NCI-H748 treated with DMSO at 0.1 percent for 48 hours (cell line): ENCODE data around the gene PIGZ.
"Not testable (repeated sequence)": the region's sequence is repeated elsewhere in the genome, so short reads cannot be mapped to it uniquely, and the experiment has no call there.

ENCODE experiments used
- DNase-seq: peaks from one replicate; lab custom pipeline; 2025; lab: John Stamatoyannopoulos, UW

Gene PIGZ

DNA sequence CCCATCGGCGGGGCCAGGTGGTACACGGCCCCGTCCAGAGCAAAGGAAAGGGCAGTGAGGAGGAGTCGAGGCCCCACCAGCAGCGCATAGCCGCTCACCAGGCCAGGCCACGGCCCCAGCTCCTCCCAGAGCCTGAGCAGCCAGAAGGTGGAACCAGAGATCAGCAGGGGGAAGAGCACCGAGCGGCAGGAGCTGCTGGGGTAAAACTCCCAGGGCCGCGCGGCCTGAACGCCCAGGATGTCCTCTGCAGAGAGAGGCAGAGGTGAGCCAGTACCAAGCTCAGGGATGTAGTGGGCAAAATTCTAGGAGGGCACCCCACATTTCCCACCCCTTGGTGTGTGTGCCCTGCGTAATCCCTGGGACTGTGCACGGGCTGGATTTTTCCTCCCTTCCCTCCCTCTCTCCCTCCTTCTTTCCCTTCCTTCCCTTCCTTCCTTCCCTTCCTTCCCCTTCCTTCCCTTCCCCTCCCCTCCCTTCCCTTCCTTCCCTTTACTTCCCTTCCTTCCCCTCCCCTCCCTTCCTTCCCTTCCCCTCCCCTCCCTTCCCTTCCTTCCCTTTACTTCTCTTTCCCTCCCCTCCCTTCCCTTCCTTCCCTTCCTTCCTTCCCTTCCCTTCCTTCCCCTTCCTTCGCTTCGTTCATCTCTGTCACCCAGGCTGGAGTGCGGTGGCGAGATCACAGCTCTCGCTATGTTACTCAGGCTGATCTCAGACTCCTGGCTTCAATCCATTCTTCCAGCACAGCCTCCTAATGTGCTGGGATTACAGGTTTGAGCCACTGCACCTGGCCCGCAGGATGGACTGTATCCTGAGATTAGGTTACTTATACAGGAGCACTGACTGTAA lies 20.0 kb downstream of the PIGZ start:
- DNase-seq, result no peak

DNA sequence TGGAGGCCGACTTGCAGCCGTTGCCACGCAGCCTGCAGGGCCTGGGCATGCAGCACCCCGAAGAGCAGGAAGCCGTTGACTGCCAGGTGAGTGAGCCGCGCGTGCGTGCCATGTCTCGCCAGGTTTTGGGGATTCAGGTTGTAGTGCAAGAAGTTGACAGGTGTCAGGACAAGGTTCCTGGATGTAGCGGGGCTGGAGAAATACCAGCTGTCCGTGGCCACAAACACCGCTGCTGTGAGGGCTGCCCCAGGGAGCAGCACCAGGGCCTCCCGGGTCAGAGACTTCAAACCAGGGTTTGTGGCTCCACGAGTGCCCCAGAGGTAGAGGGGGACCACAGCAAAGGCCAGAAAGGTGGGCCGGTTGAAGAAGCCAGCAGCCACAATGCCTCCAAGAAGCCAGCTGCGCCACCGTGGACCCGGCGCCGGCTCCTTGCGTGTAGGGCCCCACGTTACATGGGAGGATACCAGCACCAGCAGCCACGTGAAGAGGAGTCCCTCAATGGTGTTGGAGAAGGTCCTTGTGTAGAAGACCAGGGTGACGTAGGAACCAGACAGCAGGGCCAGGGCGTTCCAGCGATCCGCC lies 20.7 kb downstream of the PIGZ start:
- no peak for DNase-seq

DNA sequence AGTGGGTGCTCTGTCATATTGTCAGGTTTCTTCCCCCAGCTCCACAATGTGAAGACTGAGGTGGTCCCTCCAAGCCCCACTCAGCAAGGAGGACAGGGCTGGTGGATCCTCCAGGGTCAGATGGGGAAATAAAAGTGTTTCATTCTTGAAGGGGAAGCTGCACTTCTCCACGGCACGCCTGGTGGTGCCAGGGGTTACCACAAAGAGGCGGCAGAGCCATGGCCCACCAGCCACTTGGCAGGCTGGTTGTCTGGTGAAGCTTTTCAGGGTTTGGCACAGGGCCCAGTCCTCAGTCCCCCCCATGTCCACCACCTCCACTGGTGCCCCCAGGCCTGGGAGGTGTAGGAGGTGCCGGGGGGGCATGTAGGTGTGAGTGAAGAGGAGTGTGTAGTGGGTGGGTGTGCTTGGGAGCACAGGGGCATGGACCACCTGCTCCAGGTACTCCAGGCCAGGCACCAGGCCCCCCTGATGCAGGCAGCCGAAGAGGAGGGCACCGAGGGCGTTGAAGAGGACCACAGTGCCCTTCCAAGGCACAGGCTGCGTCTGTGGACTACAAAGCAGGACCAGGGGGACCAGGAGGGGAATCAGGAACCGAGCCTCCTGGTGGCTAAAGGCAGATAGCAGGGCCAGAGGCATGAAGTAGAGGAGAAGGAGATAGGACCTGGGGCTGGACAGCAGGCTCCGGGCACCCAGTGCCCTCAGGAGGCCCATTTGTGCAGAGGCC lies 21.3 kb downstream of the PIGZ start:
- DNase-seq, result no peak

DNA sequence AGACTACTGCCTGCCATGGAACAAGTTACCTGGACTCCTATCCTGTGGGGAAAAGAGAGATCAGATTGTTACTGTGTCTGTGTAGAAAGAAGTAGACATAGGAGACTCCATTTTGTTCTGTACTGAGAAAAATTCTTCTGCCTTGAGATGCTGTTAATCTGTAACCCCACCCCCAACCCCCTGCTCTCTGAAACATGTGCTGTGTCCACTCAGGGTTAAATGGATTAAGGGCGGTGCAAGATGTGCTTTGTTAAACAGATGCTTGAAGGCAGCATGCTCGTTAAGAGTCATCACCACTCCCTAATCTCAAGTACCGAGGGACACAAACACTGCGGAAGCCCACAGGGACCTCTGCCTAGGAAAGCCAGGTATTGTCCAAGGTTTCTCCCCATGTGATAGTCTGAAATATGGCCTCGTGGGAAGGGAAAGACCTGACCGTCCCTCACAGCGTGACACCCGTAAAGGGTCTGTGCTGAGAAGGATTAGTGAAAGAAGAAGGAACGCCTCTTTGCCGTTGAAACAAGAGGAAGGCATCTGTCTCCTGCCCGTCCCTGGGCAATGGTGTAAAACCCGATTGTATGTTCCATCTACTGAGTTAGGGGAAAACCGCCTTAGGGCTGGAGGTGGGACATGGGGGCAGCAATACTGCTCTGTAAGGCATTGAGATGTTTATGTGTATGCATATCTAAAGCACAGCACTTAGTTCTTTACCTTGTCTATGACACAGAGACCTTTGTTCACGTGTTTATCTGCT lies 24.4 kb downstream of the PIGZ start:
- DNase-seq, result not testable (repeated sequence)

DNA sequence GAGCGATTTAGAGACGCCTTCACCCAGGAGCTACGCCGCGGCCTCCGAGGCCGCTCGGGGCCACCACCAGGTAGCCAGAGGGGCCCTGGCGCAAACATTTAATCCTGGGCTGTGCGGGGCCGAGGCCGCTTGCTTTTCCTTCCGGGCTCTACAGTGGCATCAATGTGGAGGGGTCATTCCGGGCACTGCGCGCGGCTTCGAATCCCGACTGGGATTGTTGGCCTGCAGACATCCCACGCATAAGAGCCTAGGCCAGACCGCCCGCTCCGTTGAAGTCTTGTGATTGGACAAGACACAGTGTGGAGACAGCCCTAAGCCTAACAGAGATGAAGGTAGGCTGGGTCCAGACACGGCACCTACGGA lies 25.7 kb downstream of the PIGZ start:
- DNase-seq, result no peak

DNA sequence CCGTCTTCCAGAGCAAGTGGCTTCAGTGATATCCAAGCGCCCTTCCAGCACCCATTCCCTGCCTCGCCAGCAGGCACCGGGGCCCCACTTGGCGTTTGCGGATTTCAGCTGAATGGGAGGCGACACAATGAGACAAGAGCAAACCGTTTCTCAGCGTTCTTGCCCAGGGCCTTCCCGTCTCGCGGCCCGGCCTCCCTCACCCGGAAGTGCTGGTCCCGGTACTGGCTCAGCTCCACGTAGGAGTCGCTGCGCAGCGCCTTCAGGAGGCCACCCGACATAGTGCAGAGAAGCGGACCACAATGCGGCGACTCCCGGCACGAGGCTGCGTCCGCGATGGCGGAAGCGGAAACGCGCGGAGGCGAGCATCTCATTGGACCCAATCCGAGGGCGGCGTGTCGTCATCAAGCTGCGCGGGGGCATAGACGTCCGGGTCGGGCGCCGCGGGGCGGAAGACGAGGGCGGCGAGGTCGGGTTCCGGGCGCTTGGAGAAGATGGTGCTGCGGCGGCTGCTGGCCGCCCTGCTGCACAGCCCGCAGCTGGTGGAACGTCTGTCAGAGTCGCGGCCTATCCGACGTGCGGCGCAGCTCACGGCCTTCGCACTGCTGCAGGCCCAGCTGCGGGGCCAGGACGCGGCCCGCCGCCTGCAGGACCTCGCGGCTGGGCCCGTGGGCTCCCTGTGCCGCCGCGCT lies 26.3 kb downstream of the PIGZ start, which contains the start of gene NCBP2:
Gene NCBP2 (minus strand): TSS at position 303 of the 689 bp plus-strand sequence. CDS start 25 bp downstream, at position 278.
- DNase-seq, result peak; percentile 60

DNA sequence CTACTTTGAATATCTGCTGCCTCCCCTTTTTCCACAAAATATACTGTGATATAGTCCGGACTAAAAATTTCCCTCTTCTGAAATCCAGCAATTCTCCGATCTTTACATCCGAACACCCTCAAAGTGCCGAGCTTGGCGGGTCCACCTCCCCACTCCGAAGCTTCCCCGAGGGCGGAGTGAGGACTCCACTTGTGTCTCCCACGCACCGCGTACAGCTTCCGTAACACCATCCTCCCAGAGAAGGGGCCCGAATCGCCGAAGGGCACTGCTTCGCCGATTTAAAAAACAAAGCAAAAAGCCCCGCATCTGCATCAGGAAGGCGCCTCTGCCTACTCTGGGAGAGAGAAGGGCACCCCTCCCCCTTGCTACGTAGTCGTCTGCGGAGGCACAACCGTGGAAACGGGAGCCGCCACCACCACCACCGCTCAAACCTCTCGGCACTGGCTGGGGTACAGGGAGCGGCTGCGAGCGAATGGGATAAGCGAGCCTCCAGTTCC lies 26.9 kb downstream of the PIGZ start:
- DNase-seq, result no peak

DNA sequence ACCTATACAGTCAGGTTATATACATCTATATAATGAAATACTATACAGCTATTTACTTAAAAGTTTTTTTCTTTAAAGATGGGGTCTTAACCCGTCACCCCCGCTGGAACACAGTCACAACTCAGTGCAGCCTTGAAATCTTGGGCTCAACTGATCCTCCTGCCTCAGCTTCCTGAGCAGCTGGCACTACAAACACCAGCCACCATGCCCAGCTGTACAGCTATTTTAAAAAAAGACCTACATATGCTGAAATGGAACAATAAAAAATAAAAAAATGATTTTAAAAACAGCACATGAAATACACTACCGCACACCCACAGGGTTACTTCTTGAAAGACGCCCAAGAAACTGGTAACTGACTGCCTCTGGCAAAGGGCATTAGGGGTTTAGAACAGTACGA lies 30.1 kb downstream of the PIGZ start:
- DNase-seq, result no peak

DNA sequence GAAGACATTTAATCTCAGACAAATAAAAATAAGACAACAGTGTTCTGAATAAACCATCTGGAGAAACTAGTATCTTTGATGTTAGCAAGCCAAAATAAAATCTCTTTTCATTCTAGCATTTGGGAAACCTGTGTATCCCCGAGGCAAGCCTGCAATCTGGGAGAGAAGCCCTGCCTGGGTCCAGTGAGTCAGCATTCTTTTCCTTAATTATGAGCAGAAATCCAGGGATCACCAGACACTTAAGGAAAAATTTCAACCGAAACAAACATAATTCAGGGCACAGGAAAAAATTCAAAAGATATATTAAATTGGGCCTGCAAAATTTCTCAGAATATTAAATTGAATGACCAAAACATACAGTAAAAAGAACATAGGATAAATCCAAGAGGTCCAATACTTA lies 30.5 kb downstream of the PIGZ start:
- DNase-seq, result no peak

DNA sequence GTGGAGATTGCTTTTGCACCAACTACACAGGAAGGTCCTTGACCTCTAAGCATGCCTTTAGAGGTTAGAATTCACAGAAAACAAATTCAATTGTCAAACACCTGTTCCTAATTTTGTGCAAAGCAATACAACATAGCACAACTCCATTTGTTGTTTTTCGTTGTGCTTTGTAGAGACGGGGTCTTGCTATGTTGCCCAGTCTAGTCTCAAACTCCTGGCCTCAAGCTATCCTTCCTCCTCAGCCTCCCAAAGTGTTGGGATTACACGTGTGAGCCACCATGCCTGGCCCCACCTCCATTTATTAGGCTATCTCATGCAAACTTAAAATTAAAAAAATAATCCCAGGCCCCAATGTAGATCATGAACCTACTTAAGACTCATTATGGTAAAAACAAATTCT lies 32.3 kb downstream of the PIGZ start:
- DNase-seq, result no peak

DNA sequence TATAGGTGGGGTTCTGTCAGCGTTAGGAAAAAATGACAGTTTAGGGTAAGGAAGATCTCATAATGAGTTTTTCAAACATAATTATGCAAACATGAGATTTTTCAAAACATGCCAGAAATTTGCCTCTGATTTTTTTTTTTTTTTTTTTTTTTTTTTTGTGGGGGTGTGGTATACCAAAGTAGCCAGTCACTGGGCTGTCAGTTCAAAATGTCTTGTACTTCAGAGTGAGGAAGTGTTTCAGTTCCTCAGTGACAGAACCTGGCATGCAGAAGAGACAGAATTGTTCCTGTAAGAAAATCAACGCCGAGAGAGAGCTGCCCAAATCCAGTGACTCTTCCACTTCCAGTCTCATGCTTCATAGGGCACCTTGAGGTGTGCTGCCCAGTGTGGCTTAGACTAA lies 36.0 kb downstream of the PIGZ start:
- no peak for DNase-seq

DNA sequence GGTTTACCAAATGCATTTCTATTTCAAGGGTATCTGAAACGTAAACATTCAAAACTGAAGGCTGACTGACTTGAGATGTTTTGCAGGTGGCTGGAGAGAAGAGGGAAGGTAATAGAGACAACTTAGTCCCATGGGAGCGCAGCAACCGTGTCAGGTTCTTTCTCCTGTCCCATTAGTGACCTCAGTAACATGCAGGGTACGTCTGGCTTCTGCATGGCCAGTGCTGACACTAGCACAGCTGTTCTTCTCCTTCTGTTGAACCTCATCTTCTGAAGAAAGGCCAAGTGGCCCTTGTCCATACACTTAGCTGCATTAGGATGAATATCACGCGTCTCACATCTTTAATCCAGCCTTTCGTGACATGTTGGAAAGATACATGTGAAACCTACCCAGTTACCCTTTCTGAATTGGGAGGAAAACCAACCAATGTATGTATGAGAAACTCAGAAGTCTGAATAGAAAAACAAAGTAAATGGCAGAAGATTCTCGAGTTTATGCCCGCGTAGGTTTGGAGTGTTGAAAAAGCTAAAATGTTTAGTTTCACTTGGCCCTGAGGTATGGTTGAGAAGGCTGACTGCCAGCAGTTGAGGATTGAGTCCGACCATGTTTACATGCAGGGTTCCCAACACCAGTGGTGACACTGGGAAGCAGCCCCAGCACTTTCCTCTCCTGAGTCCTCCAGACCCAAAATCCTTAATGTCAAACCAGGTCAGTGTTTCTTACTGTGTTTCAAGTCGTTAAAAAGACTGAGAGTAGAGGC lies 36.6 kb downstream of the PIGZ start:
- DNase-seq, result no peak

DNA sequence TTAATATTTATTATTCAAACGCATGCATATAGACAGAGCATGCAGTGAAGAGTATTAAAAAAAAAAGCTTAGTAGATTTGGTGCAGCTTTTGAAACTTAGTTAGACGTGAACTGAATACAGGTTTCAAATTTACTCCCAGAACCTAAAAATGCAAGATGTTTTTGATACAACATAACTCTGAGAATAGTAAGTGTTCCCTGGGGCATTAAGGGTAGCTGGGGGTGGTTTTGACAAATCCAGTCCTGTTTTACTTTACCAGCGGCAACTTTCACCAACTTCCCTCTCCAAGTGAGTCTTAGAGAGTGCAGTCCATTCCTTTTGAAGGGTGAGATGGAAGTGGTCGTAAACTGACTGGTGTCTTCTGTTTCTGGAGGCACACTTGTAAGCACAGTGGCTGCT lies 37.5 kb downstream of the PIGZ start:
- DNase-seq, result no peak

DNA sequence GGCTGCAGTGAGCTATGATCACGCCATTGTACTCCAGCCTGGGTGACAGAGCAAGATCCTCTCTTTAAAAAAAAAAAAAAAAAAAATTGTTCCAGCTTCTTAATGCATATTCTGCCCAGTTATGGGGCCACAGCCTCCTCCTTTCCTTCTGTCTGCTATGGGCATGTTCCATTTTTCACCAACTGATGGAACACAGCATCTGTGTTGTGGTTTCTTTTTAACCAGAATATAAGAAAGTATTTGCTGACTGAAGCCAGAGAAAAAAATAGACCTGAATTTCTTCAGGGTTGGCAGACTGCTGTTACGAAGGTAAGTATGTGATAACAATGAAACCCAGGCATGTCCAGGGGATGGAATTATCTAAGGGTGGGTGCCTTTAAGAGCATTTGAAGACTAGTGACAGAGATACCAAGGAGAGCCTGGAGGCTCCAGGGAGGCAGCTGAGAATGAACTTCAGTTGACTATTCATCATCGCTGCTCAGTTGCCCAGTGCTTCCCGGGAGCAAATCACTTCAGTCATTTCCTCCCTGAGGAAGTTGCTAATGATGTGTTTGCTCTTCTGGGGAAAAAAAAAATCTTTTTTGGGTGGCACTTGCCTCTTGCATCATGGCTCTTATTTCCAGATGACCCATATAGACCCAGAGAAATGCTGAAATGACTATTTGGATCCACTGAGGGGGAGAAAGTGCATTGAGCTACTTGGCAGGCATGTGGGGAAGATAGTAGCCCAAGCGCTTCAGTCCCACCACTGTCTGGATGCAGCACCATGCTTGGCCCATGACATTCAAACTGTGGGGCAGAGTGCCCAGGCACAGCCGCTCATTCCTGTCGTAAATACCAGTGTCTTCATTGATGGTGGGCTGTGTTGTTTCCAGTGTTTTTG lies 40.8 kb downstream of the PIGZ start:
- DNase-seq, result no peak

DNA sequence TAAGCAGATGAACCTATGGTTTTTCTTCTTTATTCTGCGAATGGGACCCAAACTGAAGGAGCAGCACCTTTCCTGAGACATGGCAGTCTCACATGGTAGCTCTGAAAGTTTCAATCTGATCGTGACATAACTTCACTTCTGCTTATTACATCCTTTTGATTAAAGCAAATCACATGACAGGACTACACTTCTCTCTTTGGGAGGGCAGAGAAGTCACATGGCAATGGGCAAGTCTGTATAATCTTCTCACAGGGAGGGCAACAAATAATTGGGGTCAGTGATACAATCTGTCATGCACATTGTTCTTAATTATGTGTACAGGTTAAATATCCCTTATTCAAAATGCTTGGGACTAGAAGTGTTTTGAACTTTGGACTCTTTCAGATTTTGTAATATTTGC lies 47.9 kb downstream of the PIGZ start:
- no peak for DNase-seq

DNA sequence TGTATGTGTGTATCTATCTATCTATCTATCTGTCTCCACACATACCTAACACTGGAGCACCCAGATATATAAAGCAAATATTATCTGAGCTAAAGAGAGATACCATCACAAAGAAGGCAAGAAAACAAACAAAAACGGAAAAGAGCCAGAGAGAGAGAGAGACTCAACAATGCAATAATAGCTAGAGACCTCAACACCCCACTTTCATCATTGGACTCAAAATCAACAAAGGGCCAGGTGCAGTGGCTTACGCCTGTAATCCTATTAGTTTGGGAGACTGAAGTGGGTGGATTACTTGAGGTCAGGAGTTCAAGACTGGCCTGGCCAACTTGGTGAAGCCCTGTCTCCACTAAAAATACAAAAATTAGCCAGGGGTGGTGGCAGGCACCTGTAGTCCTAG lies 49.7 kb downstream of the PIGZ start:
- no peak for DNase-seq

DNA sequence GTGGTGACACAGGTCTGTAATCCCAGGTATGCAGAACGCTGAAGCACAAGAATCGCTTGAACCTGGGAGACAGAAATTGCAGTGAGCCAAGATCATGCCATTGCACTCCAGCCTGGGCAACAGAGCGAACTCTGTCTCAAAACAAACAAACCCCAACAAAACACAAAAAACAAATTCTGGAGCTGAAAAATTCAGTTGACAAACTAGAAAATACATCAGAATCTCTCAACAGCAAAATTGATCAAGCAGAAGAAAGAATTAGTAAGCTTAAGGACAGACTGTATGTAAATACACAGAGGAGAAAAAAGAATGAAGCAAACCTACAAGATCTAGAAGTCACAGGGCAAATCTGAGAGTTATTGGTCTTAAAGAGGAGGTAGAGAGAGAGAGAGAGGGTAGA lies 51.6 kb downstream of the PIGZ start:
- DNase-seq, result no peak

DNA sequence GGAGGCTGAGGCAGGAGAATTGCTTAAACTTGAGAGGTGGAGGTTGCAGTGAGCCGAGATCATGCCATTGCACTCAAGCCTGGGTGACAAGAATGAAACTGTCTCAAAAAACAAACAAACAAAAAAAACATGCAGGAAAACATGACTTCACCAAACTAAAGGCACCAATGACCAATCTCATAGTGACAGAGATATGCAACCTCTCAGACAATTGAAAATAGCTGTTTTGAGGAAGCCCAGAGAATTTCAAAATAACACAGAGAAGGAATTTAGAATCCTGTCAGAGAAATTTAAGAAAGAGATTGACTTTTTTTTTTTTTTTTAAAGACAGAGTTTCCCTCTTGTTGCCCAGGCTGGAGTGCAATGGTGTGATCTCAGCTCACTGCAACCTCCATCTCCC lies 52.4 kb downstream of the PIGZ start:
- no peak for DNase-seq

DNA sequence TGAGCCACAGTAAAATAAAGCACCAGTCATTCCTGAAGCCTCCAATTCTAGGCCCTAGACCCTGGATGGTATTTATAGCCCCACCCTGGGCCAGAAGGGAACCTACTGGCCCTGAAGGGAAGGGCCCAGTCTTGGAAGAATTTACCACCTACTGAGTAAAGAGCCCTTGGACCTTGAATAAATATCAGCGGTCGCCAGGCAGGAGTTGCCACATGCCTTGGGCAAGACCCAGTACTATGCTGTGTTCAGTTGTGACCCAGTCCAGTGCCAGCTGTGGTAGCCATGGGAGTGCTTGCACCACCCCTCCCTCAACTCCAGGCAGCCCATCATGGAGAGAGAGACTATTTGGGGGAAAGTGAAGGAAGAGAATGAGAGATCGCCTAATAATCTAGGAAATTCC lies 53.3 kb downstream of the PIGZ start:
- no peak for DNase-seq

DNA sequence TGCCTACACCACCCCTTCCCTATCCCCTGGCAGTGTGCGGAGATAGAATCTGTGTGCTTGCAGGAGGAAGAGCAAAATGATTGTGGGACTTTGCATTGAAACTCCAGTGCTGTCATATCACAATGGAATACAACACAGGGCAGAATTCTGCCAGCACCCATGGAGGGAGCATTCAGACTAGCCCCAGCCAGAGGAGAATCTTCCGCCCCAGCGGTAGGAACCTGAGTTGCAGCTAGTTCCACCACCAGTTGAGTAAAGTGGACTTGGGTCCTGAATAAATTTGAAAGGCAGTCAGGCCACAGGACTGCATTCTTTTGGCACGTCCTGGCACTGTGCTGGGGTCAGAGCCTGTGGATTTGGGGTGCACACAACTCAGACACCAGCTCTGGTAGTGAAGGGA lies 53.8 kb downstream of the PIGZ start:
- DNase-seq, result no peak
